Caco-2 (cell line): ENCODE data around the gene TBP. TPM values are rescaled to one million over a fixed set of nuclear protein-coding genes. Genes with fewer than 3 reads are reported as not detected.

Source experiments
- BruUV-seq: library from RNA; stranded (reverse); fragments of 400-500 nt; replicated peaks from 2 replicates; lab custom pipeline; 2021; lab: Mats Ljungman, UMichigan
- CTCF ChIA-PET: fragments of 300-600 bp; sonication (Branson Sonifier 250); formaldehyde crosslinking; loops from one replicate; lab custom pipeline; 2022; ENCODE audit warnings: antibody characterized with exemption; lab: Charles Lee
- POLR2A ChIA-PET: fragments of 300-600 bp; sonication (Branson Sonifier 250); formaldehyde crosslinking; loops from one replicate; lab custom pipeline; 2022; ENCODE audit warnings: antibody characterized with exemption; lab: Charles Lee
- DNase-seq, 2 experiments: peaks; one replicate each; pipeline versions ENCODE4 v3.0.0 to v3.0.0-alpha.2; 2020 to 2022
- H3K27me3 ChIP-seq: replicated peaks from 2 replicates; pipeline ENCODE4 v1.6.0; 2011; ENCODE audit warnings: low read length; ENCODE audit not compliant: control insufficient read depth, insufficient read depth
- H3K36me3 ChIP-seq: 2 replicates; pipeline ENCODE4 v1.5.1; 2011; ENCODE audit warnings: low read length; ENCODE audit not compliant: control insufficient read depth, insufficient read depth
- H3K4me1 ChIP-seq: fragments of 250-450 bp; sonication (Bioruptor Pico); 2 replicates; pipeline ENCODE4 v1.5.1; 2020; ENCODE audit warnings: mild to moderate bottlenecking
- H3K4me3 ChIP-seq: 2 replicates; pipeline ENCODE4 v1.5.1; 2011; ENCODE audit warnings: low read depth, mild to moderate bottlenecking, control low read depth, low read length
- H3K9me3 ChIP-seq: fragments of 250-450 bp; sonication (Bioruptor Pico); 2 replicates; pipeline ENCODE4 v1.5.1; 2020; ENCODE audit warnings: mild to moderate bottlenecking, moderate library complexity
- H3K27ac Mint-ChIP-seq: one replicate; pipeline ENCODE4 v1.8.0; 2022; ENCODE audit warnings: mixed read lengths; ENCODE audit not compliant: unreplicated experiment
- H3K27me3 Mint-ChIP-seq: one replicate; pipeline ENCODE4 v1.8.0; 2022; ENCODE audit warnings: mixed read lengths; ENCODE audit not compliant: insufficient read depth, unreplicated experiment
- H3K36me3 Mint-ChIP-seq: one replicate; pipeline ENCODE4 v1.8.0; 2022; ENCODE audit warnings: mild to moderate bottlenecking, mixed read lengths; ENCODE audit not compliant: insufficient read depth, unreplicated experiment
- H3K4me1 Mint-ChIP-seq: one replicate; pipeline ENCODE4 v1.8.0; 2022; ENCODE audit warnings: low read depth, mixed read lengths; ENCODE audit not compliant: unreplicated experiment
- H3K4me3 Mint-ChIP-seq: one replicate; pipeline ENCODE4 v1.8.0; 2022; ENCODE audit warnings: mild to moderate bottlenecking, moderate library complexity, mixed read lengths; ENCODE audit not compliant: unreplicated experiment
- H3K9me3 Mint-ChIP-seq: one replicate; pipeline ENCODE4 v1.8.0; 2022; ENCODE audit warnings: mixed read lengths; ENCODE audit not compliant: unreplicated experiment
- intact Hi-C: fragments of 100-400 bp; cut with micrococcal nuclease; formaldehyde crosslinking; loops from one replicate; pipeline ENCODE4 v1.10.0; 2022; ENCODE audit not compliant: unreplicated experiment
- total RNA-seq: library from RNA; stranded (reverse); gene quantifications from 2 replicates; pipeline ENCODE4 v1.2.3, GENCODE V29; 2022
- TF ChIP-seq, protein P1 (sequence below), 2 experiments: fragments of 200-600 bp in 1 of 2; IDR thresholded peaks; 1 replicate in 1 of 2; 2 replicates in 1 of 2; pipeline versions ENCODE4 v1.5.1 to v1.8.0; 2011 to 2022; ENCODE audit warnings: antibody characterized with exemption in 1 of 2, control low read depth in 1 of 2, inconsistent platforms in 1 of 2, low read depth in 1 of 2, low read length in 1 of 2, mild to moderate bottlenecking in 1 of 2, moderate library complexity in 1 of 2; ENCODE audit not compliant: insufficient read depth in 1 of 2, severe bottlenecking in 1 of 2, unreplicated experiment in 1 of 2

TBP gene
- total RNA-seq, 1 experiment from 2014 or later: 20.8 TPM

DNA sequence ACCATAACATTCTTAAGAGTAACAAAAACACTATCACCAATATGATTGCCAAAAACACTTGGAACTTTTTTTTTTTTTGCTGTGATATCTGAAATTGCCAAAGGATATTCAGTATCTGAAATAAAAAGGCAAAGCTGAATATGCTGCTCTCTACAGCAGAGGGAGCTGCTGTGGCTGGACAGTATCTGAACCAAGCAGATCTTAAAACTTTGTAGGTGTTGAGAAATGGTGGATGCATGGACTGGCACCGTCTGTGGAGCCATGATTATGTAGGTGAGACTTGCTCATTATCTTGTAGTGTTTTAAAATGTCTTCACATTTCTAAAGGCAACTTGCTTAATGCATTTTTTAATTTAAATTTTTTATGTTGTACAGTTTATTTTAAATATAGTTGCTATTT lies 21.1 kb downstream of the TBP start:
- Mint-ChIP-seq H3K36me3 (peaks cover 30% of the 10 kb centered on the region), H3K27me3 (no peaks in the 10 kb centered on the region), H3K9me3 (no peaks in the 10 kb centered on the region), H3K27ac (no peak overlapping the region), H3K4me1 (no peaks in the 10 kb centered on the region), H3K4me3 (no peak overlapping the region)
- Histone ChIP-seq H3K27me3 (no peaks in the 10 kb centered on the region), H3K36me3 (no peaks in the 10 kb centered on the region), H3K9me3 (no peaks in the 10 kb centered on the region), H3K4me3 (no peak overlapping the region), H3K4me1 (no peaks in the 10 kb centered on the region)
- DNase-seq: no peak
- POLR2A ChIA-PET: no interaction called here
- CTCF ChIA-PET: interaction anchor here (1.0 kb wide), 1 partner anchor 9 kb away, joined by 3 read pairs; the partner anchor contains the start of gene PDCD2
- intact Hi-C loops: no loop called here
- BruUV-seq: no TSS peak
- TF ChIP-seq, protein P1, sequence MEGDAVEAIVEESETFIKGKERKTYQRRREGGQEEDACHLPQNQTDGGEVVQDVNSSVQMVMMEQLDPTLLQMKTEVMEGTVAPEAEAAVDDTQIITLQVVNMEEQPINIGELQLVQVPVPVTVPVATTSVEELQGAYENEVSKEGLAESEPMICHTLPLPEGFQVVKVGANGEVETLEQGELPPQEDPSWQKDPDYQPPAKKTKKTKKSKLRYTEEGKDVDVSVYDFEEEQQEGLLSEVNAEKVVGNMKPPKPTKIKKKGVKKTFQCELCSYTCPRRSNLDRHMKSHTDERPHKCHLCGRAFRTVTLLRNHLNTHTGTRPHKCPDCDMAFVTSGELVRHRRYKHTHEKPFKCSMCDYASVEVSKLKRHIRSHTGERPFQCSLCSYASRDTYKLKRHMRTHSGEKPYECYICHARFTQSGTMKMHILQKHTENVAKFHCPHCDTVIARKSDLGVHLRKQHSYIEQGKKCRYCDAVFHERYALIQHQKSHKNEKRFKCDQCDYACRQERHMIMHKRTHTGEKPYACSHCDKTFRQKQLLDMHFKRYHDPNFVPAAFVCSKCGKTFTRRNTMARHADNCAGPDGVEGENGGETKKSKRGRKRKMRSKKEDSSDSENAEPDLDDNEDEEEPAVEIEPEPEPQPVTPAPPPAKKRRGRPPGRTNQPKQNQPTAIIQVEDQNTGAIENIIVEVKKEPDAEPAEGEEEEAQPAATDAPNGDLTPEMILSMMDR (IDR thresholded peaks at IDR 0.05; ENCODE audit: insufficient read depth in 1 of 2, low read depth in 1 of 2, low read length in 1 of 2, severe bottlenecking in 1 of 2, unreplicated experiment in 1 of 2): peak; percentile 28 to 50

DNA sequence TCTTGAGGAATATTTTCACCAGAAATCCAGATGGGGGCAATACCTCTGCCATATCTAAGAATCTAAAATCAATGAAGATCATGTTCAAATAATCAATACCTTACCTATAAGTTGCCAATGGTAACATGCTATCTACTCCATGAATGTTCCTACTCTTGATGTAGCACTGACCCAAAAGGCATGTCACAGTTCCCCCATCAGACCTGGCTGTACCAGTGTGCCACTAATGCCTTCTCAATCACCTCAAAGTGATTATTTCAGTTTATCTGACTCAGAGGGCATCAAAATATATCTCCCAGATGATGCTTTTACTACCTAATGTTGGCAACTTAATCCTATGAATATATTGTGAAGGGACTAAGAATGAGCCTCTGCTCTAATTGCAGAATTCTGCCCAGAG lies 24.7 kb downstream of the TBP start:
- intact Hi-C loops: no loop called here
- H3K36me3 ChIP-seq: no peaks in the 10 kb centered on the region
- H3K4me1 ChIP-seq: 0 out of 2 replicates have a peak, but pooled peaks cover 6% of the 10 kb centered on the region
- ChIA-PET CTCF (no interaction called here), POLR2A (no interaction called here)
- no peaks in the 10 kb centered on the region for H3K27me3 Mint-ChIP-seq
- no peaks in the 10 kb centered on the region for H3K4me1 Mint-ChIP-seq
- H3K9me3 Mint-ChIP-seq: no peaks in the 10 kb centered on the region
- peaks cover 38% of the 10 kb centered on the region for H3K36me3 Mint-ChIP-seq
- TF ChIP-seq, protein P1 (IDR thresholded peaks at IDR 0.05; ENCODE audit: insufficient read depth in 1 of 2, low read depth in 1 of 2, low read length in 1 of 2, severe bottlenecking in 1 of 2, unreplicated experiment in 1 of 2): no peak
- BruUV-seq: no TSS peak
- no peak overlapping the region for H3K4me3 ChIP-seq
- no peak for DNase-seq
- no peak overlapping the region for H3K27ac Mint-ChIP-seq
- H3K27me3 ChIP-seq: no peaks in the 10 kb centered on the region
- no peak overlapping the region for H3K4me3 Mint-ChIP-seq
- H3K9me3 ChIP-seq: no peaks in the 10 kb centered on the region

DNA sequence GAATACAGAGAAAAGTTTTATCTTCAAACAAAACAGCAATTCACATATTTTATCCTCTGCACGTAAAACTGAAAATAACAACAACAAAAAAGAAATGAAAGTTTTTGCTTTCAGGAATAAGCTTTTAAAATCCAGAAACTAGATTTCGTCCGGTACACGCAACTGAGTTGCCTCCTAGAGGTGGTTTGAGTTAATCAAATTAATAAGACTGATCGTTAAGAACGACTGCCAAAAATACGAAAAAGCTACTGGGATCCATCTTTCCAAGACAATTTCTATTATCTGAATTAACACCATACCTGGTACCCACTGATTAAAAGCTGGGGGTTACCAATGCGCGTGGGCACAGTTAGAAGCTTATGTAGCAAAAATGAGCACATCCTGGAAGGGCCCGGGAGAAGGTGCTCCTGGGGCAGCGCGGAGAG lies 29.6 kb downstream of the TBP start:
- Mint-ChIP-seq H3K4me3 (peak overlapping the region; percentile 93), H3K36me3 (peaks cover 37% of the 10 kb centered on the region), H3K27ac (peak overlapping the region; percentile 81), H3K27me3 (no peaks in the 10 kb centered on the region), H3K4me1 (peaks cover 6% of the 10 kb centered on the region), H3K9me3 (no peaks in the 10 kb centered on the region)
- CTCF ChIA-PET: interaction anchor here (1.1 to 1.3 kb wide), 2 partner anchors 9 to 30 kb away, joined by 3 to 5 read pairs; partner anchors contain the start of gene TBP
- BruUV-seq: no TSS peak
- Histone ChIP-seq H3K4me1 (peaks cover 21% of the 10 kb centered on the region), H3K9me3 (no peaks in the 10 kb centered on the region), H3K4me3 (peak overlapping the region; percentile 80), H3K27me3 (no peaks in the 10 kb centered on the region), H3K36me3 (no peaks in the 10 kb centered on the region)
- intact Hi-C loops: loop anchor here (1.0 kb wide), 1 partner anchor 30 kb away; the partner anchor contains the start of gene PSMB1
- TF ChIP-seq, protein P1 (IDR thresholded peaks at IDR 0.05; ENCODE audit: insufficient read depth in 1 of 2, low read depth in 1 of 2, low read length in 1 of 2, severe bottlenecking in 1 of 2, unreplicated experiment in 1 of 2): no peak
- POLR2A ChIA-PET: interaction anchor here (1.4 kb wide), 1 partner anchor 30 kb away, joined by 6 read pairs; the partner anchor contains the start of gene TBP
- DNase-seq: no peak
